Keratinocyte (primary cell): Measurements from ENCODE around the gene ZBTB18.

Experiments
- CTCF ChIP-seq, 3 experiments: IDR thresholded peaks in 1 of 3; conservative IDR thresholded peaks in 1 of 3; optimal IDR thresholded peaks in 1 of 3; 2 replicates in 2 of 3; 3 replicates in 1 of 3; pipeline versions ENCODE3 to v1.5.1; 2011; ENCODE audit warnings: low read length in 3 of 3, mild to moderate bottlenecking in 3 of 3, moderate library complexity in 2 of 3, control low read depth in 1 of 3, inconsistent platforms in 1 of 3; ENCODE audit not compliant: insufficient read depth in 2 of 3; ENCODE audit errors: extremely low read depth in 1 of 3
- EZH2 ChIP-seq: IDR thresholded peaks from one replicate; pipeline ENCODE4 v1.6.1; 2012; ENCODE audit warnings: inconsistent platforms, mild to moderate bottlenecking, low read length, moderate library complexity

GRCh38 chr1:244065063-244065793 is 14.1 kb downstream of the ZBTB18 start:
- TF ChIP-seq EZH2 (no peak), CTCF (optimal IDR thresholded peaks at IDR 0.05 in 1 of 3, IDR thresholded peaks at IDR 0.05 in 1 of 3, conservative IDR thresholded peaks at IDR 0.05 in 1 of 3; ENCODE audit: extremely low read depth in 1 of 3, insufficient read depth in 2 of 3, low read length in 3 of 3) (no peak)
